Endothelial cell of umbilical vein (primary cell): ENCODE measurements around the gene CCSAP. TPM values are rescaled to one million over a fixed set of nuclear protein-coding genes. Genes with fewer than 3 reads are reported as not detected.

ENCODE experiments used
- BruUV-seq: library from RNA; stranded (reverse); fragments of 400-500 nt; replicated peaks from 2 replicates; lab custom pipeline; 2021; lab: Mats Ljungman, UMichigan
- CTCF ChIA-PET: fragments of 300-600, 350-600 bp; sonication (Branson Sonifier 250); formaldehyde crosslinking; loops from one replicate; lab custom pipeline; 2021; ENCODE audit warnings: antibody characterized with exemption, inconsistent platforms; lab: Charles Lee
- POLR2A ChIA-PET: fragments of 300-600, 350-600 bp; sonication (Branson Sonifier 250); formaldehyde crosslinking; loops from one replicate; lab custom pipeline; 2021; ENCODE audit warnings: antibody characterized with exemption, inconsistent platforms; lab: Charles Lee
- DNase-seq: peaks from one replicate; pipeline ENCODE4 v3.0.0-alpha.2; 2011; ENCODE audit warnings: low read depth, low spot score
- FAIRE-seq: peaks from 2 replicates; lab custom pipeline; 2011; peaks lifted over from hg19 to GRCh38; lab: Jason Lieb, UNC
- H2AFZ ChIP-seq: 2 replicates; pipeline ENCODE4 v1.6.0; 2012; ENCODE audit warnings: low read depth, low read length, control low read depth, inconsistent platforms
- H3K27ac ChIP-seq: 2 replicates; pipeline ENCODE4 v1.5.1; 2011; ENCODE audit warnings: low read depth, mild to moderate bottlenecking, control low read depth, low read length, moderate library complexity; ENCODE audit not compliant: insufficient read depth
- H3K27me3 ChIP-seq, 2 experiments: 2 replicates each; pipeline versions ENCODE4 v1.6.0 to v1.6.1; 2011; ENCODE audit warnings: low read length in 2 of 2, mixed read lengths in 1 of 2; ENCODE audit not compliant: control insufficient read depth in 2 of 2, insufficient read depth in 2 of 2
- H3K36me3 ChIP-seq, 2 experiments: 2 replicates in 1 of 2; 3 replicates in 1 of 2; pipeline ENCODE4 v1.5.1; 2011; ENCODE audit warnings: low read length in 2 of 2, mild to moderate bottlenecking in 1 of 2, moderate library complexity in 1 of 2; ENCODE audit not compliant: control insufficient read depth in 2 of 2, insufficient read depth in 2 of 2; ENCODE audit errors: extremely low read depth in 1 of 2
- H3K4me1 ChIP-seq: 3 replicates; pipeline ENCODE4 v1.5.1; 2011; ENCODE audit warnings: mild to moderate bottlenecking, low read length; ENCODE audit not compliant: control insufficient read depth, insufficient read depth; ENCODE audit errors: extremely low read depth
- H3K4me2 ChIP-seq: 2 replicates; pipeline ENCODE4 v1.6.1; 2011; ENCODE audit warnings: low read length, control low read depth, mixed read lengths; ENCODE audit not compliant: insufficient read depth
- H3K4me3 ChIP-seq, 3 experiments: fragments of 200-600 bp in 1 of 3; sonication (generic), shearing (Covaris generic) in 1 of 3; replicated peaks in 1 of 3; 2 replicates each; pipeline ENCODE4 v1.5.1; 2011 to 2016; ENCODE audit warnings: control low read depth in 3 of 3, low read length in 3 of 3, mild to moderate bottlenecking in 2 of 3, inconsistent platforms in 1 of 3, low read depth in 1 of 3, moderate library complexity in 1 of 3; ENCODE audit not compliant: insufficient read depth in 1 of 3
- H3K79me2 ChIP-seq: 2 replicates; pipeline ENCODE4 v1.6.0; 2012; ENCODE audit warnings: low read length, inconsistent platforms; ENCODE audit not compliant: control insufficient read depth, insufficient read depth
- H3K9ac ChIP-seq: replicated peaks from 2 replicates; pipeline ENCODE3; 2011; ENCODE audit warnings: low read length, control low read depth; ENCODE audit not compliant: insufficient read depth; ENCODE audit errors: extremely low read depth
- H3K9me1 ChIP-seq: replicated peaks from 3 replicates; pipeline ENCODE4 v1.6.0; 2011; ENCODE audit warnings: mild to moderate bottlenecking, low read length; ENCODE audit not compliant: control insufficient read depth, insufficient read depth; ENCODE audit errors: extremely low read depth
- H3K9me3 ChIP-seq: replicated peaks from 2 replicates; pipeline ENCODE4 v1.5.1; 2012; ENCODE audit warnings: low read length, inconsistent platforms; ENCODE audit not compliant: control insufficient read depth, insufficient read depth
- H4K20me1 ChIP-seq: replicated peaks from 2 replicates; pipeline ENCODE3; 2011; ENCODE audit warnings: mild to moderate bottlenecking, low read length; ENCODE audit not compliant: control insufficient read depth, insufficient read depth; ENCODE audit errors: extremely low read depth
- CTCF ChIP-seq, 2 donors: IDR thresholded peaks; 1 replicate in 1 of 2; 2 replicates in 1 of 2; pipeline ENCODE4 v1.5.1; 2011; ENCODE audit warnings: low read length in 2 of 2, mild to moderate bottlenecking in 2 of 2, moderate library complexity in 2 of 2, control low read depth in 1 of 2, inconsistent platforms in 1 of 2, low read depth in 1 of 2; ENCODE audit not compliant: insufficient read depth in 1 of 2; ENCODE audit errors: extremely low read depth in 1 of 2
- EZH2 ChIP-seq: IDR thresholded peaks from 2 replicates; pipeline ENCODE4 v1.6.1; 2012; ENCODE audit warnings: borderline replicate concordance, low read depth, mild to moderate bottlenecking, moderate library complexity, low read length, inconsistent platforms; ENCODE audit not compliant: severe bottlenecking
- FOS ChIP-seq: IDR thresholded peaks from 2 replicates; pipeline ENCODE4 v1.6.1; 2011; ENCODE audit warnings: mild to moderate bottlenecking, low read length, moderate library complexity, borderline replicate concordance; ENCODE audit not compliant: insufficient read depth
- GATA2 ChIP-seq: IDR thresholded peaks from 2 replicates; pipeline ENCODE4 v1.7.0; 2011; ENCODE audit warnings: low read depth, mild to moderate bottlenecking, moderate library complexity, mixed read lengths, low read length; ENCODE audit not compliant: insufficient read length, insufficient read depth
- JUN ChIP-seq: IDR thresholded peaks from 2 replicates; pipeline ENCODE4 v1.6.1; 2011; ENCODE audit warnings: borderline replicate concordance, low read depth; ENCODE audit not compliant: insufficient read length, insufficient read depth
- MYC ChIP-seq: IDR thresholded peaks from one replicate; pipeline ENCODE4 v1.6.1; 2011; ENCODE audit warnings: mild to moderate bottlenecking, low read depth, low read length
- POLR2A ChIP-seq: IDR thresholded peaks from 2 replicates; pipeline ENCODE4 v1.6.1; 2012; ENCODE audit warnings: low read depth, mild to moderate bottlenecking, control low read depth, low read length
- POLR2AphosphoS5 ChIP-seq: IDR thresholded peaks from 2 replicates; pipeline ENCODE4 v1.6.1; 2012; ENCODE audit warnings: low read depth, mild to moderate bottlenecking, control low read depth, low read length, moderate library complexity; ENCODE audit not compliant: insufficient read depth
- dilution Hi-C: fragments of 300-500 bp; cut with MboI; formaldehyde crosslinking; loops from one replicate; pipeline ENCODE4 v1.15.0; 2019; ENCODE audit warnings: low sequenced_read_pairs; ENCODE audit not compliant: extremely low pct_ligation_motif_present
- intact Hi-C: fragments of 100-400 bp; cut with micrococcal nuclease; formaldehyde crosslinking; loops from one replicate; pipeline ENCODE4 v1.10.0; 2022
- polyA plus RNA-seq, 4 experiments: library from polyadenylated mRNA; depleted of rRNA in 3 of 4; stranded (reverse) in 3 of 4; unstranded in 1 of 4; fragments of >200 nt; gene quantifications; 2 replicates each; pipeline versions ENCODE4 v1.2.1 to v1.2.3, GENCODE V29; 2011 to 2012; ENCODE audit warnings: missing spikeins in 1 of 4
- total RNA-seq: library from RNA; stranded (reverse); gene quantifications from 2 replicates; pipeline ENCODE4 v1.2.3, GENCODE V29; 2021

The CCSAP gene
- total and polyA plus RNA-seq, 2 donors (not counting 3 experiments of a cell fraction or from before 2014, with no cell fraction given): 1.3 to 5.7 TPM

- no peak overlapping the region for H3K27ac ChIP-seq
- no peaks in the 10 kb centered on the region for H3K36me3 ChIP-seq
- no peaks in the 10 kb centered on the region for H3K9me1 ChIP-seq
- H3K9ac ChIP-seq: no peak overlapping the region
- no peak for FAIRE-seq
- no peaks in the 10 kb centered on the region for H4K20me1 ChIP-seq
- no peak overlapping the region for H3K4me3 ChIP-seq
- H3K79me2 ChIP-seq: peaks cover 8% of the 10 kb centered on the region
- peaks cover 11% of the 10 kb centered on the region for H3K4me1 ChIP-seq
- CTCF ChIA-PET: interaction anchor here (1.1 kb wide), 1 partner anchor 53 kb away, joined by 3 read pairs; no protein-coding TSS in a partner anchor
- intact Hi-C loops (loop anchor here (5.0 kb wide), 2 partner anchors 88 to 213 kb away; partner anchors contain the start of genes ABCB10 and ACTA1), dilution Hi-C loops (no loop called here)
- H3K4me2 ChIP-seq: no peak overlapping the region
- POLR2A ChIA-PET: no interaction called here
- no peaks in the 10 kb centered on the region for H3K9me3 ChIP-seq
- peaks cover 0 to 2% of the 10 kb centered on the region in 2 experiments for H3K27me3 ChIP-seq
- no TSS peak for BruUV-seq
- no peak overlapping the region for H2AFZ ChIP-seq
- TF ChIP-seq CTCF (IDR thresholded peaks at IDR 0.05; ENCODE audit: extremely low read depth in 1 of 2, insufficient read depth in 1 of 2, low read depth in 1 of 2, low read length in 2 of 2) (no peak), JUN (no peak), MYC (no peak), GATA2 (no peak), POLR2A (no peak), POLR2AphosphoS5 (no peak), FOS (no peak), EZH2 (no peak)
- DNase-seq: no peak
These were observed 1.3 kb upstream of the CCSAP start for GRCh38 chr1:229344139-229344538.
